Stomach (tissue), 9 donors: ENCODE data around the gene ELOVL7. TPM values are rescaled to one million over a fixed set of nuclear protein-coding genes. Genes with fewer than 3 reads are reported as not detected.

Source experiments
- DNase-seq, 2 donors: peaks; one replicate each; pipeline versions ENCODE4 v3.0.0 to v3.0.0-alpha.2; 2013 to 2019
- H3K27ac ChIP-seq, 5 donors: fragments of 200-600 bp in 4 of 5; sonication (generic) in 4 of 5; one replicate each; pipeline ENCODE4 v1.5.1; 2013 to 2019; ENCODE audit warnings: mild to moderate bottlenecking in 1 of 5, moderate library complexity in 1 of 5
- H3K27me3 ChIP-seq, 3 donors: fragments of 200-600 bp; sonication (generic); one replicate each; pipeline ENCODE4 v1.5.1; 2017 to 2019; ENCODE audit warnings: mixed run types in 1 of 3
- H3K36me3 ChIP-seq, 4 donors: fragments of 200-600 bp; sonication (generic); 1 replicate in 3 of 4; 2 replicates in 1 of 4; pipeline ENCODE4 v1.5.1; 2016 to 2019
- H3K4me1 ChIP-seq, 4 donors: fragments of 200-600 bp; sonication (generic); one replicate each; pipeline ENCODE4 v1.5.1; 2016 to 2019
- H3K4me3 ChIP-seq, 4 donors: fragments of 200-600 bp; sonication (generic) in 3 of 4; one replicate each; pipeline ENCODE4 v1.5.1; 2016 to 2019; ENCODE audit warnings: mild to moderate bottlenecking in 1 of 4
- H3K9me3 ChIP-seq, 4 donors: fragments of 200-600 bp; sonication (generic); one replicate each; pipeline ENCODE4 v1.5.1; 2016 to 2019
- CTCF ChIP-seq, 7 experiments: fragments of 450-650 bp in 4 of 7; fragments of 200-600 bp in 3 of 7; sonication (generic) in 3 of 7; IDR thresholded peaks; one replicate each; pipeline ENCODE4 v1.5.1; 2016 to 2019; ENCODE audit warnings: antibody characterized with exemption in 7 of 7, control low read depth in 2 of 7, mild to moderate bottlenecking in 1 of 7
- EP300 ChIP-seq: sonication (generic); formaldehyde crosslinking; IDR thresholded peaks from one replicate; pipeline ENCODE4 v1.6.1; 2017; ENCODE audit warnings: antibody characterized with exemption
- POLR2A ChIP-seq, 4 donors: fragments of 450-650 bp; IDR thresholded peaks; one replicate each; pipeline ENCODE4 v1.6.1; 2016; ENCODE audit warnings: antibody characterized with exemption in 4 of 4, control low read depth in 2 of 4, mild to moderate bottlenecking in 1 of 4, moderate library complexity in 1 of 4
- POLR2AphosphoS5 ChIP-seq, 3 donors: sonication (generic); formaldehyde crosslinking; IDR thresholded peaks; one replicate each; pipeline ENCODE4 v1.6.1; 2016; ENCODE audit warnings: antibody characterized with exemption in 3 of 3
- WGBS, 5 donors: extraction: QIAGEN DNeasy Blood & Tissue Kit in 3 of 5; methylation state at CpG; one replicate each; pipeline versions ENCODE4 v1.1.5 to v1.1.7; 2013 to 2018; 5-methylcytosine and 5-hydroxymethylcytosine counted together
- intact Hi-C: fragments of 100-400 bp; cut with DNase I; formaldehyde crosslinking; loops from one replicate; pipeline ENCODE4 v1.15.1; 2023; ENCODE audit warnings: low total_unique reads
- polyA plus RNA-seq, 3 donors: library from polyadenylated mRNA; stranded (reverse); fragments of 200-250 nt; gene quantifications; one replicate each; pipeline ENCODE4 v1.2.3, GENCODE V29; 2013
- total RNA-seq, 5 donors: library from RNA; depleted of rRNA; stranded (reverse); fragments of >200 nt; gene quantifications; one replicate each; pipeline versions ENCODE4 v1.1.0 to v1.2.3, GENCODE V29; 2014 to 2016
- donor health status: healthy with polysubstance abuse.
- donor health status: Bipolar disorder and iron deficiency.
- donor health status: healthy.

The ELOVL7 gene
- total and polyA plus RNA-seq, 8 donors, result 0.31 to 12.7 (median 1.6) TPM; not detected in 2

GRCh38 chr5:60888359-60889061, 44.4 kb upstream of the ELOVL7 start:
- no peaks in the 10 kb centered on the region for H3K4me1 ChIP-seq
- WGBS, 5 donors, result 68 to 94% (median 91%) methylated on average over 2 of the region's 2 CpGs
- no peak overlapping the region for H3K4me3 ChIP-seq
- no peaks in the 10 kb centered on the region for H3K27me3 ChIP-seq
- peaks cover 7 to 33% (median 21%) of the 10 kb centered on the region in 4 donors for H3K36me3 ChIP-seq
- TF ChIP-seq CTCF (IDR thresholded peaks at IDR 0.05), result no peak
- no peak for TF ChIP-seq POLR2A (IDR thresholded peaks at IDR 0.05)
- TF ChIP-seq POLR2AphosphoS5 (IDR thresholded peaks at IDR 0.05), result no peak
- TF ChIP-seq EP300, result no peak
- no peak for DNase-seq
- intact Hi-C loops, result no loop called here
- H3K9me3 ChIP-seq, result no peaks in the 10 kb centered on the region
- H3K27ac ChIP-seq, result no peak overlapping the region

GRCh38 chr5:60887746-60888145, 43.7 kb upstream of the ELOVL7 start:
- TF ChIP-seq POLR2AphosphoS5 (IDR thresholded peaks at IDR 0.05) (no peak), POLR2A (IDR thresholded peaks at IDR 0.05) (no peak), EP300 (no peak), CTCF (IDR thresholded peaks at IDR 0.05) (no peak)
- H3K4me3 ChIP-seq, result no peak overlapping the region
- no peak for DNase-seq
- H3K4me1 ChIP-seq, result no peaks in the 10 kb centered on the region
- H3K36me3 ChIP-seq, result peaks cover 1 to 26% (median 14%) of the 10 kb centered on the region in 4 donors
- intact Hi-C loops, result no loop called here
- WGBS, 5 donors, result 81 to 87% (median 81%) methylated on average over 2 of the region's 2 CpGs
- no peak overlapping the region for H3K27ac ChIP-seq
- no peaks in the 10 kb centered on the region for H3K27me3 ChIP-seq
- H3K9me3 ChIP-seq, result no peaks in the 10 kb centered on the region

GRCh38 chr5:60887096-60887495, 43.0 kb upstream of the ELOVL7 start:
- H3K27me3 ChIP-seq, result no peaks in the 10 kb centered on the region
- H3K36me3 ChIP-seq, result peaks cover 0 to 26% (median 13%) of the 10 kb centered on the region in 4 donors
- intact Hi-C loops, result no loop called here
- no peaks in the 10 kb centered on the region for H3K4me1 ChIP-seq
- H3K4me3 ChIP-seq, result no peak overlapping the region
- no peaks in the 10 kb centered on the region for H3K9me3 ChIP-seq
- TF ChIP-seq CTCF (IDR thresholded peaks at IDR 0.05) (no peak), POLR2AphosphoS5 (IDR thresholded peaks at IDR 0.05) (no peak), EP300 (no peak), POLR2A (IDR thresholded peaks at IDR 0.05) (no peak)
- H3K27ac ChIP-seq, result no peak overlapping the region
- DNase-seq, result no peak
- 94 to 100% (median 98%) methylated on average over 1 of the region's 1 CpG for WGBS, 5 donors

GRCh38 chr5:60886158-60886557, 42.1 kb upstream of the ELOVL7 start:
- no peak for TF ChIP-seq POLR2AphosphoS5 (IDR thresholded peaks at IDR 0.05)
- TF ChIP-seq EP300, result no peak
- TF ChIP-seq POLR2A (IDR thresholded peaks at IDR 0.05), result no peak
- no peak for TF ChIP-seq CTCF (IDR thresholded peaks at IDR 0.05)
- H3K4me1 ChIP-seq, result no peaks in the 10 kb centered on the region
- peaks cover 0 to 34% (median 17%) of the 10 kb centered on the region in 4 donors for H3K36me3 ChIP-seq
- H3K9me3 ChIP-seq, result peaks cover 0 to 8% (median 0%) of the 10 kb centered on the region in 4 donors
- H3K27ac ChIP-seq, result no peak overlapping the region
- no peaks in the 10 kb centered on the region for H3K27me3 ChIP-seq
- WGBS, 5 donors, result 86 to 98% (median 95%) methylated on average over 5 of the region's 5 CpGs
- DNase-seq, result no peak
- no peak overlapping the region for H3K4me3 ChIP-seq
- intact Hi-C loops, result no loop called here
